IMR-90 (cell line): ENCODE data around the gene ZFX. TPM values are rescaled to one million over a fixed set of nuclear protein-coding genes. Genes with fewer than 3 reads are reported as not detected.

Experiments used
- ATAC-seq: fragments of 200-7000 bp; cut with Tn5 transposase; 2 replicates; pipeline ENCODE4 v1.9.1; 2020; ENCODE audit warnings: low read depth, mild to moderate bottlenecking, moderate library complexity
- BruUV-seq: library from RNA; stranded (reverse); fragments of 400-500 nt; replicated peaks from 2 replicates; lab custom pipeline; 2021; lab: Mats Ljungman, UMichigan
- CTCF ChIA-PET: fragments of 300-600 bp; formaldehyde crosslinking; extraction: SDS; loops from one replicate; lab custom pipeline; 2021; ENCODE audit warnings: antibody characterized with exemption; lab: Yijun Ruan, JAX
- POLR2A ChIA-PET: fragments of 300-600 bp; sonication (Branson Sonifier 250); formaldehyde crosslinking; loops from one replicate; lab custom pipeline; 2022; ENCODE audit warnings: antibody characterized with exemption; ENCODE audit not compliant: unreplicated experiment; lab: Charles Lee
- DNase-seq: peaks from one replicate; pipeline ENCODE4 v3.0.0; 2013
- H2AFZ ChIP-seq: replicated peaks from 2 replicates; pipeline ENCODE3; 2013; ENCODE audit warnings: low read length, mild to moderate bottlenecking; ENCODE audit not compliant: poor library complexity
- H2AK5ac ChIP-seq: 2 replicates; pipeline ENCODE4 v1.6.1; 2013; ENCODE audit warnings: low read depth, low read length, inconsistent platforms
- H2AK9ac ChIP-seq: replicated peaks from 2 replicates; pipeline ENCODE3; 2013; ENCODE audit warnings: mild to moderate bottlenecking, low read depth, low read length, moderate library complexity; ENCODE audit not compliant: poor library complexity
- H2BK120ac ChIP-seq: 2 replicates; pipeline ENCODE4 v1.6.1; 2013; ENCODE audit warnings: low read depth, low read length, inconsistent platforms
- H2BK15ac ChIP-seq: 3 replicates; pipeline ENCODE4 v1.6.1; 2013; ENCODE audit warnings: low read depth, low read length, inconsistent platforms
- H2BK20ac ChIP-seq: 2 replicates; pipeline ENCODE4 v1.6.1; 2013; ENCODE audit warnings: low read depth, mild to moderate bottlenecking, inconsistent platforms, low read length, moderate library complexity
- H2BK5ac ChIP-seq: 2 replicates; pipeline ENCODE4 v1.6.1; 2013; ENCODE audit warnings: mild to moderate bottlenecking, low read depth, low read length, inconsistent platforms; ENCODE audit not compliant: poor library complexity, severe bottlenecking
- H3K14ac ChIP-seq: replicated peaks from 2 replicates; pipeline ENCODE4 v1.6.1; 2013; ENCODE audit warnings: low read depth, low read length, inconsistent platforms
- H3K18ac ChIP-seq: 2 replicates; pipeline ENCODE4 v1.6.1; 2013; ENCODE audit warnings: low read depth, low read length, control low read depth
- H3K23ac ChIP-seq: 2 replicates; pipeline ENCODE4 v1.6.1; 2013; ENCODE audit warnings: low read depth, low read length, inconsistent platforms
- H3K27ac ChIP-seq: 2 replicates; pipeline ENCODE4 v1.5.1; 2013; ENCODE audit warnings: mild to moderate bottlenecking, control low read depth, low read length; ENCODE audit not compliant: insufficient read depth
- H3K27me3 ChIP-seq: 2 replicates; pipeline ENCODE4 v1.6.1; 2013; ENCODE audit warnings: low read length; ENCODE audit not compliant: control insufficient read depth, insufficient read depth
- H3K36me3 ChIP-seq: 2 replicates; pipeline ENCODE4 v1.6.1; 2013; ENCODE audit warnings: low read length, mixed read lengths; ENCODE audit not compliant: control insufficient read depth, insufficient read depth
- H3K4ac ChIP-seq: 2 replicates; pipeline ENCODE4 v1.6.1; 2013; ENCODE audit warnings: low read depth, low read length, inconsistent platforms
- H3K4me1 ChIP-seq: 2 replicates; pipeline ENCODE4 v1.6.1; 2013; ENCODE audit warnings: low read length, mixed read lengths; ENCODE audit not compliant: control insufficient read depth, insufficient read depth
- H3K4me2 ChIP-seq: 2 replicates; pipeline ENCODE4 v1.6.1; 2013; ENCODE audit warnings: low read depth, mild to moderate bottlenecking, control low read depth, low read length, moderate library complexity
- H3K4me3 ChIP-seq: 2 replicates; pipeline ENCODE4 v1.5.1; 2013; ENCODE audit warnings: low read depth, mild to moderate bottlenecking, control low read depth, low read length, moderate library complexity; ENCODE audit not compliant: insufficient read depth
- H3K56ac ChIP-seq: 2 replicates; pipeline ENCODE4 v1.6.1; 2013; ENCODE audit warnings: low read length, inconsistent platforms; ENCODE audit not compliant: insufficient read depth; ENCODE audit errors: extremely low read depth
- H3K79me1 ChIP-seq, 2 experiments: 2 replicates each; pipeline ENCODE4 v1.6.1; 2013; ENCODE audit warnings: low read length in 2 of 2, inconsistent platforms in 1 of 2, low read depth in 1 of 2
- H3K9ac ChIP-seq: 2 replicates; pipeline ENCODE4 v1.6.1; 2013; ENCODE audit warnings: low read depth, low read length, control low read depth
- H3K9me1 ChIP-seq: 2 replicates; pipeline ENCODE4 v1.6.1; 2013; ENCODE audit warnings: low read length, inconsistent platforms; ENCODE audit not compliant: insufficient read depth
- H3K9me3 ChIP-seq: 2 replicates; pipeline ENCODE4 v1.6.1; 2013; ENCODE audit warnings: low read length; ENCODE audit not compliant: control insufficient read depth, insufficient read depth
- H4K20me1 ChIP-seq: 2 replicates; pipeline ENCODE4 v1.6.1; 2013; ENCODE audit warnings: low read length, inconsistent platforms; ENCODE audit not compliant: insufficient read depth
- H4K5ac ChIP-seq: 2 replicates; pipeline ENCODE4 v1.6.1; 2013; ENCODE audit warnings: mild to moderate bottlenecking, low read depth, low read length, control low read depth
- H4K8ac ChIP-seq, 2 experiments: 2 replicates each; pipeline ENCODE4 v1.6.1; 2013; ENCODE audit warnings: low read depth in 2 of 2, low read length in 2 of 2, control low read depth in 1 of 2, inconsistent platforms in 1 of 2
- H4K91ac ChIP-seq: 2 replicates; pipeline ENCODE4 v1.6.1; 2013; ENCODE audit warnings: low read depth, low read length, inconsistent platforms; ENCODE audit not compliant: insufficient read depth
- BHLHE40 ChIP-seq: fragments of 150-350 bp; IDR thresholded peaks from 2 replicates; pipeline ENCODE4 v1.6.1; 2016; ENCODE audit warnings: mild to moderate bottlenecking, low read depth, low read length
- CEBPB ChIP-seq: IDR thresholded peaks from 2 replicates; pipeline ENCODE4 v1.6.1; 2012; ENCODE audit warnings: low read depth, low read length, improper control_type of control experiment
- CHD1 ChIP-seq: IDR thresholded peaks from 2 replicates; pipeline ENCODE4 v1.6.1; 2012; ENCODE audit warnings: low read depth, low read length, improper control_type of control experiment
- FOS ChIP-seq: fragments of 150-350 bp; IDR thresholded peaks from 2 replicates; pipeline ENCODE4 v1.6.1; 2016; ENCODE audit warnings: low read depth, low read length
- MAFK ChIP-seq: IDR thresholded peaks from 2 replicates; pipeline ENCODE4 v1.6.1; 2012; ENCODE audit warnings: low read depth, low read length, improper control_type of control experiment
- MAZ ChIP-seq: IDR thresholded peaks from 2 replicates; pipeline ENCODE4 v1.6.1; 2012; ENCODE audit warnings: low read depth, mild to moderate bottlenecking, low read length, improper control_type of control experiment, moderate library complexity, borderline replicate concordance
- MXI1 ChIP-seq: IDR thresholded peaks from 2 replicates; pipeline ENCODE4 v1.6.1; 2012; ENCODE audit warnings: low read depth, mild to moderate bottlenecking, low read length, moderate library complexity, borderline replicate concordance
- NFE2L2 ChIP-seq: fragments of 150-350 bp; IDR thresholded peaks from 2 replicates; pipeline ENCODE4 v1.6.1; 2016; ENCODE audit warnings: low read depth, mild to moderate bottlenecking, low read length
- POLR2A ChIP-seq: IDR thresholded peaks from 2 replicates; pipeline ENCODE4 v1.6.1; 2012; ENCODE audit warnings: mild to moderate bottlenecking, low read depth, low read length
- RAD21 ChIP-seq: IDR thresholded peaks from 2 replicates; pipeline ENCODE4 v1.6.1; 2012; ENCODE audit warnings: low read length, improper control_type of control experiment
- RCOR1 ChIP-seq: IDR thresholded peaks from 2 replicates; pipeline ENCODE4 v1.6.1; 2012; ENCODE audit warnings: mild to moderate bottlenecking, low read length, improper control_type of control experiment; ENCODE audit not compliant: insufficient replicate concordance
- RFX5 ChIP-seq: IDR thresholded peaks from 2 replicates; pipeline ENCODE4 v1.8.0; 2012; ENCODE audit warnings: low read depth, mild to moderate bottlenecking, low read length, moderate library complexity
- SMC3 ChIP-seq: fragments of 150-350 bp; IDR thresholded peaks from 2 replicates; pipeline ENCODE4 v1.6.1; 2016; ENCODE audit warnings: low read depth, mild to moderate bottlenecking, antibody characterized with exemption, low read length, moderate library complexity
- WGBS, 2 experiments: methylation state at CpG; one replicate each; pipeline versions ENCODE4 v1.1.5 to v1.1.7; 2013; ENCODE audit warnings: missing lambda C conversion rate in 2 of 2; ENCODE audit not compliant: insufficient read length in 1 of 2; ENCODE audit errors: extremely low coverage in 2 of 2; 5-methylcytosine and 5-hydroxymethylcytosine counted together
- dilution Hi-C: fragments of 300-500 bp; cut with HindIII; formaldehyde crosslinking; loops from one replicate; pipeline ENCODE4 v1.14.3; 2018; ENCODE audit warnings: low sequenced_read_pairs; ENCODE audit not compliant: unreplicated experiment
- in situ Hi-C: fragments of 300-500 bp; cut with MboI; formaldehyde crosslinking; loops from 3 replicates; pipeline ENCODE4 v1.14.3; 2019; ENCODE audit warnings: low sequenced_read_pairs, inconsistent platforms, mixed read lengths
- intact Hi-C: fragments of 100-400 bp; cut with micrococcal nuclease; formaldehyde crosslinking; loops from 2 replicates; pipeline ENCODE4 v1.10.0; 2022
- polyA plus RNA-seq, 3 experiments: library from polyadenylated mRNA; depleted of rRNA; stranded (reverse); fragments of >200 nt; gene quantifications; 2 replicates each; pipeline ENCODE4 v1.2.3, GENCODE V29; 2012; ENCODE audit warnings: low replicate concordance in 1 of 3
- total RNA-seq: library from RNA; depleted of rRNA; stranded (reverse); fragments of >200 nt; gene quantifications from 2 replicates; pipeline ENCODE4 v1.2.3, GENCODE V29; 2012
- TF ChIP-seq, protein P1 (sequence below): conservative IDR thresholded peaks from 2 replicates; pipeline ENCODE4 v1.5.1; 2012; ENCODE audit warnings: mild to moderate bottlenecking, low read depth, low read length, improper control_type of control experiment
- TF ChIP-seq, protein P2 (sequence below): fragments of 150-350 bp; IDR thresholded peaks from 2 replicates; pipeline ENCODE4 v1.6.1; 2016; ENCODE audit warnings: low read depth, mild to moderate bottlenecking, low read length, moderate library complexity, borderline replicate concordance
- TF ChIP-seq, protein P3 (sequence below): fragments of 150-350 bp; IDR thresholded peaks from 2 replicates; pipeline ENCODE4 v1.6.1; 2017; ENCODE audit warnings: mild to moderate bottlenecking, antibody characterized with exemption, low read length, low read depth

ZFX gene
- total and polyA plus RNA-seq, 2 of the 4 experiments (the other 2 are of a cell fraction), result 16.0 to 99.3 TPM

DNA sequence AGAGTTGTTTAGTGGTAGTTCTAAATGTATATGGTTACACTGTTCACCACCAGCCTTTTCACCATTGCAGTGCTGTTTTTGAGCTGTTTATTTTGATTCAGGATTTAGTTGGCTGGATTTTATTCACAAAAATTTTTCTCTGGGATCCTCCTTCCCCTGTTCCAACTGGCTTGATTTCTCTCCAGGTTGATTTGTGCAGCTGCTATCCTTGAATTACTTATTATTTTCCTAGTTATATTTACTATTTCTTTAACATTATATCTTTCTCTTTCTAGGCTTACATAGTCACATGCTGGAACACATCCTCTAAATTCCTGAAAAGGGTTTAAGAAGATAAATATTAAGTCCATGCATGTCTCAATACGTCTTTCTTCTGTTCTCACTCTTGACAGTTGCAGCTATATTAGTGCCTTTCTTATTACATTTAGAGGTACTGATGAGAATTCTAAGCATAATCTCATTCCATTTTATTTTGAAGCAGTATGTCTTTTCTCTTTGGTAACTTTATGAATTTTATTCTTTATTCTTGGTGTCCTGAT, 82.2 kb downstream of the ZFX start:
- no peak overlapping the region for H3K27ac ChIP-seq
- H3K36me3 ChIP-seq, result no peaks in the 10 kb centered on the region
- no peak overlapping the region for H4K5ac ChIP-seq
- peak; percentile 13 for ATAC-seq
- no peak overlapping the region for H2BK20ac ChIP-seq
- intact Hi-C loops, result loop anchor here (10.0 kb wide), 1 partner anchor 257 kb away; no protein-coding TSS in a partner anchor
- ChIA-PET POLR2A (no interaction called here), CTCF (no interaction called here)
- H4K20me1 ChIP-seq, result no peaks in the 10 kb centered on the region
- H3K56ac ChIP-seq, result no peak overlapping the region
- in situ Hi-C loops, result loop anchor here (10.0 kb wide), 1 partner anchor 157 kb away; no protein-coding TSS in a partner anchor
- no peaks in the 10 kb centered on the region for H3K79me1 ChIP-seq
- no peak for DNase-seq
- H2AFZ ChIP-seq, result no peak overlapping the region
- no peak overlapping the region for H4K91ac ChIP-seq
- H2BK15ac ChIP-seq, result no peak overlapping the region
- H3K9me3 ChIP-seq, result no peaks in the 10 kb centered on the region
- no peak overlapping the region for H3K14ac ChIP-seq
- peak overlapping the region; percentile 30 for H3K4me2 ChIP-seq
- peaks cover 3% of the 10 kb centered on the region for H3K9me1 ChIP-seq
- no peak overlapping the region for H3K4me3 ChIP-seq
- no peak overlapping the region for H2AK5ac ChIP-seq
- H3K27me3 ChIP-seq, result peaks cover 4% of the 10 kb centered on the region
- dilution Hi-C loops, result no loop called here
- no CpG with 5 or more reads among the region's 1 CpG for WGBS, 2 experiments
- no peak overlapping the region for H2BK5ac ChIP-seq
- TF ChIP-seq CHD1 (no peak), POLR2A (no peak), FOS (no peak), RFX5 (no peak), NFE2L2 (no peak), RCOR1 (no peak), RAD21 (no peak), BHLHE40 (no peak), MAZ (no peak), CEBPB (no peak), SMC3 (no peak), MXI1 (no peak), MAFK (no peak)
- TF ChIP-seq, protein P1, sequence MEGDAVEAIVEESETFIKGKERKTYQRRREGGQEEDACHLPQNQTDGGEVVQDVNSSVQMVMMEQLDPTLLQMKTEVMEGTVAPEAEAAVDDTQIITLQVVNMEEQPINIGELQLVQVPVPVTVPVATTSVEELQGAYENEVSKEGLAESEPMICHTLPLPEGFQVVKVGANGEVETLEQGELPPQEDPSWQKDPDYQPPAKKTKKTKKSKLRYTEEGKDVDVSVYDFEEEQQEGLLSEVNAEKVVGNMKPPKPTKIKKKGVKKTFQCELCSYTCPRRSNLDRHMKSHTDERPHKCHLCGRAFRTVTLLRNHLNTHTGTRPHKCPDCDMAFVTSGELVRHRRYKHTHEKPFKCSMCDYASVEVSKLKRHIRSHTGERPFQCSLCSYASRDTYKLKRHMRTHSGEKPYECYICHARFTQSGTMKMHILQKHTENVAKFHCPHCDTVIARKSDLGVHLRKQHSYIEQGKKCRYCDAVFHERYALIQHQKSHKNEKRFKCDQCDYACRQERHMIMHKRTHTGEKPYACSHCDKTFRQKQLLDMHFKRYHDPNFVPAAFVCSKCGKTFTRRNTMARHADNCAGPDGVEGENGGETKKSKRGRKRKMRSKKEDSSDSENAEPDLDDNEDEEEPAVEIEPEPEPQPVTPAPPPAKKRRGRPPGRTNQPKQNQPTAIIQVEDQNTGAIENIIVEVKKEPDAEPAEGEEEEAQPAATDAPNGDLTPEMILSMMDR, result no peak
- TF ChIP-seq, protein P2, sequence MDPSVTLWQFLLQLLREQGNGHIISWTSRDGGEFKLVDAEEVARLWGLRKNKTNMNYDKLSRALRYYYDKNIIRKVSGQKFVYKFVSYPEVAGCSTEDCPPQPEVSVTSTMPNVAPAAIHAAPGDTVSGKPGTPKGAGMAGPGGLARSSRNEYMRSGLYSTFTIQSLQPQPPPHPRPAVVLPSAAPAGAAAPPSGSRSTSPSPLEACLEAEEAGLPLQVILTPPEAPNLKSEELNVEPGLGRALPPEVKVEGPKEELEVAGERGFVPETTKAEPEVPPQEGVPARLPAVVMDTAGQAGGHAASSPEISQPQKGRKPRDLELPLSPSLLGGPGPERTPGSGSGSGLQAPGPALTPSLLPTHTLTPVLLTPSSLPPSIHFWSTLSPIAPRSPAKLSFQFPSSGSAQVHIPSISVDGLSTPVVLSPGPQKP, result no peak
- TF ChIP-seq, protein P3, sequence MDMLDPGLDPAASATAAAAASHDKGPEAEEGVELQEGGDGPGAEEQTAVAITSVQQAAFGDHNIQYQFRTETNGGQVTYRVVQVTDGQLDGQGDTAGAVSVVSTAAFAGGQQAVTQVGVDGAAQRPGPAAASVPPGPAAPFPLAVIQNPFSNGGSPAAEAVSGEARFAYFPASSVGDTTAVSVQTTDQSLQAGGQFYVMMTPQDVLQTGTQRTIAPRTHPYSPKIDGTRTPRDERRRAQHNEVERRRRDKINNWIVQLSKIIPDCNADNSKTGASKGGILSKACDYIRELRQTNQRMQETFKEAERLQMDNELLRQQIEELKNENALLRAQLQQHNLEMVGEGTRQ, result no peak
- H3K4me1 ChIP-seq, result peaks cover 2% of the 10 kb centered on the region; the same call in 1 of the 2 replicates
- no peak overlapping the region for H3K23ac ChIP-seq
- no TSS peak for BruUV-seq
- no peak overlapping the region for H2BK120ac ChIP-seq
- H4K8ac ChIP-seq, result no peak overlapping the region
- no peak overlapping the region for H2AK9ac ChIP-seq
- H3K4ac ChIP-seq, result no peak overlapping the region
- H3K9ac ChIP-seq, result no peak overlapping the region
- H3K18ac ChIP-seq, result no peak overlapping the region
